ENCODE results near the gene TFF1.

The TFF1 gene

DNA sequence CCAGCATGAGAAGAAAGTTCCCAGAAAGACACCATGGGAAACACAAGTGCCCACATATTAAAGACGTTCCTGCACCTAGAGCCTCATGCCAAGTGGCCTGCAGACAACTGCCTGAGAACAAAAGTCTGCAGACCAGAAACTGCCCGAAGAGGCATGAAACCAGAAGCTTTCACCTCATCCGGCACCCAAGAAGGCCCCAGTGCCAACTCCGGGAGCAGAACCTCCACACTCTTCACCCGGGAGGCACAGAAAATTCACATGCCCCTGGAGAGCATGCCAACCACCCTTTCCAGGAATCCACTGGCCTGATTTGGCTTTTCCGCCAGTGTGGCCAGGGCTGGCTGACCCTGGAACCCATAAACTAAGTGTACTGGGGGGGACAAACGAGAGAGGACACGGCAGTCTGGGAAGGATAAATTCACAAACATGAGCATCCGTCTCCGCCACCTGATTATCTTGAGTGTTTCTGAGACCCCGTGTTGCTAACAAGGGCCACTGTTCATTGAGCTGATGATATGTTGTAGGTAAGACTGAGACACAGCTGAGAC is 22.3 kb downstream of the TFF1 start:
- no peak for DNase-seq (ENCODE audit: low read depth)

DNA sequence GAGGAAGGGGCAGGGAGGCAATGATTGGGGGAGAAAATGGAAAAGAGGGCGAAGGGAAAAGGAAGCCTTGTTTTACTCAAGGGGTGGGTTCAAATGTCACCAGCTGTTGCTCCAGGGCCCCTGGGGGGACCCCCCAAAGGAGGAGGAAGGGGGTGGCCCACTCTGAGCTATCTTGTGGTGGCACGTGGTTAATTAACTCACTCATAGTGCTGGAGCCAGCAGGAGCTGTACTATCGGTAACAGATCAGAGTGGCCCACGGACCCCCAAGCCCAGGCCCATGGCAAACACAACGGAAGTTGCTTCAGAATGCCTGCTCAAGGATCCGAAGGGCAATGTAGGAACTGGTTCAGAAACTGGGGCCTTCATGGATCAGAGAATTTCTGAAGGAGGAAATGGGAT is 22.8 kb downstream of the TFF1 start:
- no peak for DNase-seq (ENCODE audit: low read depth)

DNA sequence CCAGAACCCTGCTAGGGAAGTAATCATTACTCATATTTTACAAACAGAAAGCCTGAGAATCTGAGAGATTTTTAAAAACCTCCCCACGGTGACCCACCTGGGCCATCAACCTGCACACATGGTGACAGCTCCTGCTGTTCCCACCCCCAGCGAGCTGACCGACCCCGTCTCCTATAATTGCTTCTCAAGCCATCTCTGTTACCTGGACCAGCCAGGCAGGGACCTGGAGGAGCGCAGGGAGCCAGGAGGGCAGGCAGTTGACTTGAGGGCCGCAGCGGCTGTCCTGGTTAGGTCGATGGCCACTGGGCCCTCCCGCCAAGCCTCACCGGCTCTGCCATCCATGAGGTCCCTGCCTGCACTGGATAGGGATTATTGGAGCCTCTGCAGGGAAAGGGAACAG is 23.2 kb downstream of the TFF1 start:
- no peak for DNase-seq (ENCODE audit: low read depth)

DNA sequence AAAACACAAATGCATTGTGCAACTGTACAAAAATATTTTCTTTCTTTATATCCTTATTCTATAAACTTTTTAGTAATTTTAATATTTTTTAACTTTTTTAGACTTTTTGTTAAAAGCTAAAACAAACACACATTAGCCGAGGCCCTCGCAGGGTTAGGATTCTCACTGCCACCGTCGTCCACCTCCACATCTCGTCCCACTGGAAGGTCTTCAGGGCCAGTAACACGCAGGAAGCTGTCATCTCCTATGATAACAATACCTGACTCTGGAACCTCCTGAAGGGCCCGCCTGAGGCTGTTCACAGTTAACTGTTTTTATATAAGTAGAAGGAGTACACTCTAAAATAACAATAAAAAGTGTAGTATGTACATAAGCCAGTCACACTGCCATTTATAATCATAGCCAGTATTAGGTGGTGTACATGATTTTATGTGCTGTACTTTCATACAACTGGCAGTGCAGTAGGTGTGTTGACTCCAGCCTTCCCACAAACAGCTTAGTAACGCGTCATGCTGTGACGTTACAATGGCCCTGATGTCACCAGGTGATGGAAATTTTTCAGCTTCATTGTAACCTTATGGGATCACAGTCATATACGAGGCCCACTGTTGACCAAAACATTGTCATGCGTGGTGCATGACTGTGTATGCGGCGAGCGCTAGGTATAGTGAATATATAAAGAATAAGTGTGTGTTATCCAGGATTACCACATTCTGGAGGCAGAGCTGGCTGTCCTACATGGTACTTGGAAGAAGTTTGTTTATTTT is 24.4 kb downstream of the TFF1 start:
- DNase-seq (ENCODE audit: low read depth) = no peak

DNA sequence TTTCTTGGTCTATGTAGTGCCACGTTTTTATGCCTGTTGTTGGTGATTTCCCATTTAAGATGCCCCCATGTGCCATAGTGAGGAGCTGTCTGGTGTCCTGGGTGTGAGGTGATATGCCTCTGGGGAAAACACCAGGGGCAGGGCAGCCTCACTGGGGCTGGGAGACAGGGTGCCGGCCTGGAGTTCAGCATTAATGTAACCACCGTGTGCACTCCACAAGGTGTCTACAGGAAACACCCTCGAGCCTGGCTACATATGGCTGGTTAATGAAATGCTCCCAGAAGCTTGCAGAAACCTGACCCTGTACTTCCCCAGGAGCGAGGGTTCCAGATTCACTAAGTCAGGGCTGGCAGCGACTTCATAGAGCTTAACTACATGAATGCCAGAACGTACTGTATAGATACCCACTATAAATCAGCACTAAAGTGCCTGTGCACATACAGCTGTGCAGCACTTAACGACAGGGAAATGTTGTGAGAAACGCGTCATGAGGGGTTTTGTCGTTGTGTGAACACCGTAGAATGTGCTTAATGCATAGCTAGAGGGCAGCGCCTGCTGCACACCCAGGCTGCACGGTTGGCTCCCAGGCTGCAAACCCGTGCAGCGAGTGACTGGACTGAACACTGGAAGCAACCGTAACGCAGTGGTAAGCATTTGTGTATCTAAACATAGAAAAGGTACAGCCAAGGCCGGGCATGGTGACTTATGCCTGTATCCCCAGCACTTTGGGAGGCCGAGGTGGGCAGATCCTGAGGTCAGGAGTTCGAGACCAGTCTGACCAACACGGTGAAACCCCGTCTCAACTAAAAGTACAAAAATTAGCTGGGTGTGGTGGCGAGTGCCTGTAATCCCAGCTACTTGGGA is 25.9 kb downstream of the TFF1 start:
- DNase-seq (ENCODE audit: low read depth) = no peak

DNA sequence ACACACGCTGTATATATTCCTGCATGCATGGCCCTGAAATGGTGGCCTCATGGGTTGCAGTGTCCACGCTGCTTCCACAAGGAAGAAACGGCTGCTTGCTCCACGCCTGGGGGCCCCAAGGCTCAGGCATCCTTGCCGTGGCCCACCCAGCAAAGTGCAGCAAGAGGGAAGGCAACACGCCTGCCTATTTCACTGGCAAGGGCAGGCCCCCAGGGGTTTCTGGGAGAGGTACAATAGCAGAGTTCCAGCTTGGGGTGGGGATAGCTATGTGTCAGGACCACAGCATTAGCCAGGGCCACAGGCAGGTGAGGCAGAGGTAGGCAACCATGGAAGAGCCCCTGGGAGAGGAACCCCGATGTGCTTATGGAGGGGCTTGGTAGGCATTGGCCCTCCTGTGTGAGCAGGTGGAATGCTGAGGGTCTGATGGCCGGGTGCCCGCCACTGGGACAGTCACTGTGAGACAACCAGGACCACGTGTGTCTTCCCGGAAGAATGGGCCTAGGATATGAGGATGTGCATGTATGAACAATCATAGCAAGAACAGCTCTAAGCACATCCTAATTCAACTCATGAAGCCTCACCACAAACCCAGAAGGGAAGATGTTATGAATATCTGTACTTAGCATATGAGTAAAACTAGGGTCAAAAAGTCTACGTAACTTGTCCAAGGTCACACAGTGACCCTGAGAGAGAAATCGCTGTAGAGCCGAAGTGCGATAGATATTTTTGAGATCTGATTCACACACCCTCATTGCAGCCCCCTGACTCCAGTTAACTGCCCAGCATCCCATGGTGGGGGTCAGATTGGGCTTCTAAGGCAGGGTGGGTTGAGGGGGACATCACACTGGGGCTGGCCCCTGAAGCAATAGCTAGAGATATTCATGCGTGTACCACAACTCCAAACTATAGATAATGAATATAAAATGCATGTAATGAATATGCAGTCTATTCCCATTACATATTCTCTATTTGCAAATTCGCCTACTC is 27.3 kb downstream of the TFF1 start:
- DNase-seq (ENCODE audit: low read depth) = no peak

DNA sequence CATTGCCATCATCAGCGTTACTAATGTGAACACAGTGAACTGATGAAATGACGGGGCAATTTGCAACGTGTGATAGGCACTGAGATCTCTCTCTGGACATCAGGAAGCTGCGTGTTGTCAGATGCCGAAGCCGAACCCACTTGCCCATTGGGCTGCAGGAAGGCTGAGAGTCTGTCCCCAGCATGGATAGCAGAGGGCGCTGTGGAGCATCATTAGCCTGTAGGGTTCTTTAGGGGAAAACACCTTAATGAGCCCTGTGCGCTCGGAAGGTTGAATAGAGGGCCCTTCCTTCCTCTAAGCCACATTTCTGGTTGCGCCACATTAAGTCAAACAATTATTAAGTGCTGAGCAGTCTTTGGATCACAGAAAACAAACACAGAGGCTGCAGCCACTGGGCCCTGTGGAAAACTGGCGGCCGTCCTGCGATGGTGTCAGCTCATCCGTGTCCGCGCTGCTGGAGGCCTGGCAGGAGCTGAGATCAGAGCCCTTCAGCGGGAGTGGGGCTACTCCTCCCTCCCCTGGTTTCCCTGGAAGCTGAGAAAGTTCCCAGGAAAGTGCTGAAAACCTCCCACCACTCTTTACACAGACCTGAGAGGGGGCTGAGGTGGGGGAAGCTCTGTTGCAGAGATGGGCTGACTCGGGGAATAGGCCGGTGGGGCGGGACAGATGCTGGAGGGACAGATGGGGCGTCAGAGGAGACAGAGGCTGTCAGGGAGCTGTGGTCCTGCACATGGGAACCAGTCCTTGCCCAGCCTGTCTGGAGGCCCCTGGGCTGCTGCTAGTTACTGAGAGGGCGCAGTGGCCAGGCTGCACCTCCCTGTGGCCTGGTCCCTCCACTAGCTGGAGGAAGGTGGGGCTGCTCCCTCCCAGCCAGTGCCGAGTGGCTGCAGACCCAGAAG is 28.3 kb downstream of the TFF1 start:
- DNase-seq (ENCODE audit: low read depth) = peak; percentile 4

DNA sequence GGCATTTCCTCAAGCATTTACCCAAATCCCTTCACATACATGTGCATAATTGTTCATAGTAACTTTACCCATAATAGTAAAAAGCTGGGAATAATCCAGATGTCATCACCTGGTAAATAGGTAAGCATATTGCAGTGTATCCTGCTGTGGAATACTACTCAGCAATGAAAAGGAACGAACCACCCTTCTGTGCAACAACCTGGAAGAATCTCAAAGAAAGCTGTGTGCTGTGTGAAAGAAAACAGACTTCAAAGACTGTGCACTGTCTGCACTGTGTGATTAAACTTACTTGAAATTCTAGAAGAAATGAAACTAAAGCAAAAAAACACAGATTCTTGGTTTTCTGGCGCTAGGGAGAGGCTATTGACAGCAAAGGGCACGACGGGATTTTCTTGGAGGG is 29.1 kb downstream of the TFF1 start:
- no peak for DNase-seq (ENCODE audit: low read depth)

DNA sequence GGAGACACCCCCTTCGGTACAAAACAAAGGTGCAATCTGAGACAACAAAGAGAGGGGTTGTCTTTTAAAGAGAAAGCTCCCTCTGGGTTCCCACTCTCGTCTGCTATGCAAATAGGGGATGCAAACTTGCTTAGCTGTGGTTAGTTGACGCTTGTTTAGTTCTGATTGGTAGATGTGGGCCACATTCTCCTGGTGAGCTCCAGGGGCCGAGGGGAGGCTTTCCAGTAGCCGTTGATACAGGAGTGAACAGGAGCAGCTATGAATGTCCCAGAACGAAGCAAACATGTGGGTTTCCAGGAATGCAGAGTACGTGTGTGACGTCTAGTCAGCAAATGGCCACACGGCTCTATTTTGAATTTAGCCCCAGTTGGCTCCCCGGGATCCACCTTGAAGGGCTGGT is 30.3 kb downstream of the TFF1 start:
- no peak for DNase-seq (ENCODE audit: low read depth)

DNA sequence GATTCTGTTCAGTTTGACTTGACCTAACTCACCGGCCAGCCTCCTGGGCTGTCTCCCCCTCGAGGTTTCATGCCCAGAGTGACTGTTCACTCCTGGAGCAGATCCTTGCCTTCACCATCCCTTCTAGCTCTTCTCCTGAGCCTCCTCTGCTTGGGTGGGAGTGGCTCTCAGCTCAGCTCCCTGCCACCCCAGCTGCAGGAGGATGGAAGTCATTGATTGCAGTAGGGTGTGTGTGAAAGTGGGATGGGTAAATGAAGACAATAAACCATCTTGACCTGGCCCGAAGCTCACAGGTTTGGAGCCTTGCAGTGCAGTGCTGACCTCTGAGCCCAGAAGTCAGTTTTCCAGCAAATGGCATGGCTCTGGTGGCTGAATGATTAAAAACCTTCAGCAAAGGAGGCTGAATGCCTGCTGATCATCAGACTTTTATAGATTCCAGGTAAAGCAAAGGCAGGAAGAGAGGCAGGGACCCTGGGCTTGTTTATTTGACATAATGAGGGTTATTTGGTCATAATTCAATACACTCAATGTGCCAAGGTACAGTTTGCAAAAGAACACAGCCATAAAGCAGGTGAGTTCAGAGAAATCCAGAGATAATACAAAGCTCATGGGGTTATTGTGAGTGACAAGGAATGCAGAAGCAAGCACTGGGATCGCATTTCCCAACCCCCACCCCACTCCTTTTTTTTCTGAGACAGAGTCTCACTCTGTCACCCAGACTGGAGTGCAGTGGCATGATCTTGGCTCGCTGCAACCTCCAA is 33.6 kb downstream of the TFF1 start:
- no peak for DNase-seq (ENCODE audit: low read depth)

DNA sequence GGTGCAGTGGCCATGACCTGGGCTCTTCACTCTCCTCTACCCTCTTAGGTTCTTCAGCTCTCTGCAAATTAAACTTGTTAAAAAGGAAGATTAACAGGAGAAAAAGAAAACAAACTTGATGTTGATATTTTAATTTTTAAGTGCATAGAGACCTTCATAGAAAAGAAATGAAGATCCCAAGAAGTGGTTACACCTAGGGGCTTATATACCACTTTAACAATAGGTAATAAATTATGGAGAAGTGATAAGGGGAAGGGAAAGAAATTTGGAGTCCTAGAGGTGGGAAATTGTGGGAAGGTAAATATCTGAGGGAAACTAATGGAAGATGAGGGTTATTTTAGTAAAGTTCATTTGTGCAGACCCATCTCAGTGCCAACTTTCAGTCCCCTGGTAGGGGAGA is 34.7 kb downstream of the TFF1 start:
- no peak for DNase-seq (ENCODE audit: low read depth)

DNA sequence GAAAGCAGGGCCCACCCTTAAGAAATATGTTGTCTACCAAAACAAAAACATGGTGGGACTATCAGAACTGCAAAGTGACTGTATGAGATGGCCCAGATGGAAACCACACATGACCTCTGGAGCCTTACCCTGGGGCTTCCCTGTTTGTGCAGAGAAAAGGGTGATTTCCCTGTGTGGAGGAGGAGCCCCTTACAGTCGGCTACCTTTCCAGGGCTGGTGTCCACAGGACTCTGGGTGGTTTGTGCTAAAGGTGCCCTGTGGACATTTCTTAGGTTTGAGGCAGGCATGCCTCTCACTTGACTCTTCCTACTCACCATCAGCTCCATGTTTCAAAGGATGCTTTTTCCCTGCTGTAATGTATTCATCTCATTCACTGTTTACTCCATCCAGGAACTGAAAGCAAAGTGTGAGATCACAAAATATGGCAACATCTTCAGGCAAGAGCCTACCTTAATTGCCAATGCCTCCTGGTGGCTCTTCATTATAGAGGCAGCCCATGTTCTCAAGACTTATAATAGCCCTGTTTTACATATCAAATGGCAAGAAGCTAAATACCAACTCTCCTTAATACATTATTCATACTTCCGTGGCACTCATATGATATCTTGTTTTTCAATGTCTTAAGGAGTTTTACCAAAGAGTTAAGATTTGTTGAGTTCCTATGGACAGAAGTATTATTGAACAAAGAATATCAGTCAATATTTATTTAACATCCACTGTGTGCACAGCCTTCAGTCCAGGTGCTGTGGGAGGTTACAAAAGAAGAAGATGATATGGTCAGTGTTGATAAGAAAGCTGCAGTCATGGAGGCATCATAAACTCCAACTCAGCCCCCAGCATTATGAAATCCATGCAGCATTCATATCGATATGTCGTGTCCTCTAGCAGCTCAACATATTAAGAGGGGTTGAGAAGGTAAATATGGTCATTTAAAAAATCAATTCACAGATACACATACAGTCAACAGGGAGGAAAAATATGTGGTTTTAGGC is 35.7 kb downstream of the TFF1 start:
- DNase-seq (ENCODE audit: low read depth) = no peak

DNA sequence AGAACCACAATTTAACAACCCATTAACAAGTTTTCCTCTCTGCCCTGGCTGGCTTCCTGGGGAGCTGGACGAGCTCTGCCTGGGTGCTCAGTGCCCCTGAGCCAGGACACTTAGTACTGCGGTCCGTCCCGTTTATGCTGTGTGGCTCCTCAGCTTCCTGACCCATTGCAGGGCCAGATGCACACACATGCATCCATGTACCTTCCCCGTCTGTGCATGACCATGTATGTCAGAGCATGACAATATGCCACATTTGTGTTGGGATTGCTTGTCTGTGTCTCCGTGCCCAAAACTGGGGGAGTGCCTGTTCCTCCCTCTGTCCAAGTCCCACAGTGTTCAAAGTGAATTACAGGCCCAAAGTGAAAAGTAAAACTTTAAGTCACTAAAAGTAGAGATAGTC is 41.4 kb downstream of the TFF1 start:
- no peak for DNase-seq (ENCODE audit: low read depth)

DNA sequence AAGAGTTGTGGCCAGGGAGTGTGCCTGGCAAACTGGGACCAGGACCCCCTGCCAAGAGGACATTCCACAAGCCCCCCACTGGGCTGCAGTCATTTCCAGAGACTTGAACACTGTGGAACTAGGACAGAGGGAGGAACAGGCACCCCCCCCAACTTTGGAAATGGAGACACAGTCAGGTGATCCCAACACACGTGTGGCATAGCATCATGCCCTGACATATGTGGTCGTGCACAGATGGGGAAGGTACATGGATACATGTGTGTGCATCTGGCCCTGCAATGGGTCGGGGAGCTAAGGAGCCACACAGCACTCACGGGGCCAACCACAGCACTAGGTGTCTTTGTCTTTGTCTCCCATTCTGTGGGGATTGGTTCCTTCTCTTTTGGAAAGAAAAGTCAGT is 44.5 kb downstream of the TFF1 start:
- no peak for DNase-seq (ENCODE audit: low read depth)

DNA sequence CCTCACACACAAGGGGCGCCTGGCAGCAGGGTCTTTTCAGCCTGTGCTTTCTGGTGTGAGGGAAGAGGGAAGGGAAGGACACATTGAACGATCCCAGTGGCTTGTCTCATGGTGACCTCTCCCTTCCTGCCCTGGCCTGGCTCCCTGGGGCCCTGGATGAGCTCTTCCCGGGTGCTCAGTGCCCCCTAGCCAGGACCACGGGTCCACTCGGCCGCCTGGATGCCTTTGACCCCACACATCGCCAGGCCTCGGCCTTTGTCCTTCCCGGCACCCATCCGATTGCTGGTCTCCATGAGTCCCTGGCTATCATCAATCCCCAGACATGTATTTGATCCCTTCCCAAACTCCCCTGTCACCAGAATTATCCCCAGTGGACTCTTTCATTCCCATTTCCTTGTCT is 45.1 kb downstream of the TFF1 start:
- no peak for DNase-seq (ENCODE audit: low read depth)

DNA sequence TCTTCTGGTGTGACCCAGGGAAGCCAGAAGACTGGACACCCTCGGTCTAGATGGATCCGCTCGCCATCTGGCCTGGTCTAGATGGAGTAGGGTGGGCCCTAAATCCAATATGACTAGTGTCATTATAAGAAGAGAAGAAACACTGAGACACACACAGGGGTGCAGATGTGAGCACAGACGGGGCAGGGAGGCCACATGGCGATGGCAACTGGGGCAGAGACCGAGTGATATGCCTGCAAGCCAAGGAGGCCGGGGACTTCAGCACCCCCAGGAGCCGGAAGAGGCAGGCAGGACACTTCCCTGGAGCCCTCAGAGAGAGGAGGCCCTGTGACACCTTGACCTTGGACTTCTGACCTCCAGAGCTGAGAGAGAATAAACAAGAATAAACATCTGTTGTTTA is 45.5 kb downstream of the TFF1 start:
- DNase-seq (ENCODE audit: low read depth) = no peak

DNA sequence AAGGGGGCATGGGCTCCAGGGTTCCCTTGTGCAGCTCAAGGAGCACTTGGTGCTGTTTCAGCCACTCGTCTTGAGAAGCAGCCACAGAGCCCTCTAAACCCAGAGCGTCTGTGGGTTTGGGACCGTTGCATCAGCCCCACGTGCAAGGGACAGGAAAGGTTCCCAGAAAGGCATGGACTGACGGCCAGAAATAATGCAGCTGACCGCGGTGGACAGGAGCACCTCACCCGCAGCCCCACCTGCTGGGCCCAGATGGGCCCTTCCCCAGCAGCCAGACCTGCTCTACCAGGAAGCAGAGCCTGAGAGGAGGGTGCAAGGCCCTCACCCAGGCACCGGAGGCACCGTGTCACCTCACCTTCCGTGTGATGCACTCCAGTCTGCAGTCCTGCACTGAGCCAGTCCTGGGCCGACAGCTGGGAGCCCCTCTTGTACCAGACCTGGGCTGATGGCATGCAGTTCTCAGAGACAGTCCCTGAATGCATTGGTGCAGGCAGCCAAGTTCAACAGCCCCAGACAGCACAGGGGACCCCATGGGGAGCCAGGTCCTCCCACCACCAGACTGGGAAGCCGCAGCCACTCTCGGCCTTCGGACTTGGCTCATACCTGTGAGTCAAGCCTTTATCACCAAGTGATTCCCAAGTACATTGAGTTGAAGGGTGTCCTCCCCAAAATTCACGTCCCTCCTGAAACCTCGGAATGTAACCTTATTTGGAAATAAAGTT is 46.3 kb downstream of the TFF1 start:
- DNase-seq (ENCODE audit: low read depth) = no peak

DNA sequence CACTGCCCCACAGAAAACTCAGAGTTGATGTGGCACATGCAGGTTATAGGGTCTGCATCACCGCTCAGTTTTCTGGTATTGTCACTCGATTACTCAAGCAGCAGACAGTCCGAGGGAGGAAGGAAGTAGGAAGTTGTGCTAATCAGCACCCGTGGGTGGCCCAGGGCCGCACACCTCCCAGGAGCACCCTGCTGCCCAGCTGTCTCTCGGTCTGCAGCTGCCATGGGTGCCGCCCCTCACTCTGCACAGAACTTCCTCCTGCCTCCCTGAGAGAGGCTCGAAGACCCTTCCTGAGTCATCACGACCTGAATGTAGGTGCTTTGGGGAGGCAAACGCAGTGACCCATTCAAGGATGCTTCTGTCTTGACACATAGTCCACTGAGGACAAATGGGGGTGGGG is 47.0 kb downstream of the TFF1 start:
- no peak for DNase-seq (ENCODE audit: low read depth)

Data from GM04504 (cell line).